Gastrocnemius medialis (tissue), 4 donors: ENCODE measurements around the gene ACP7. TPM values are rescaled to one million over a fixed set of nuclear protein-coding genes. Genes with fewer than 3 reads are reported as not detected.

Experiments used
- ATAC-seq, 2 donors: fragments of 150-250 bp; one replicate each; pipeline ENCODE4 v1.9.1; 2016
- DNase-seq, 2 donors: peaks; one replicate each; pipeline ENCODE4 v3.0.0-alpha.2; 2019
- H3K27ac ChIP-seq, 4 donors: fragments of 200-600 bp; sonication (generic); 1 replicate in 1 of 4; 2 replicates in 3 of 4; pipeline ENCODE4 v1.5.1; 2016 to 2018; ENCODE audit warnings: mild to moderate bottlenecking in 2 of 4, moderate library complexity in 1 of 4
- H3K27me3 ChIP-seq, 3 donors: fragments of 200-600 bp; sonication (generic) in 2 of 3; 1 replicate in 1 of 3; 2 replicates in 2 of 3; pipeline versions ENCODE4 v1.5.1 to v1.6.0; 2016 to 2019; ENCODE audit warnings: mild to moderate bottlenecking in 1 of 3, moderate library complexity in 1 of 3
- H3K36me3 ChIP-seq, 2 donors: fragments of 200-600 bp; sonication (generic) in 1 of 2; one replicate each; pipeline ENCODE4 v1.5.1; 2017 to 2018
- H3K4me1 ChIP-seq, 2 donors: fragments of 200-600 bp; sonication (generic) in 1 of 2; one replicate each; pipeline ENCODE4 v1.5.1; 2016 to 2017; ENCODE audit warnings: mild to moderate bottlenecking in 2 of 2
- H3K4me3 ChIP-seq, 4 donors: fragments of 200-600 bp; sonication (generic) in 3 of 4; 1 replicate in 1 of 4; 2 replicates in 3 of 4; pipeline ENCODE4 v1.5.1; 2016 to 2019; ENCODE audit warnings: mild to moderate bottlenecking in 2 of 4
- H3K9me3 ChIP-seq, 3 donors: fragments of 200-600 bp; sonication (generic) in 2 of 3; 1 replicate in 1 of 3; 2 replicates in 2 of 3; pipeline ENCODE4 v1.5.1; 2016 to 2019
- CTCF ChIP-seq, 5 experiments: fragments of 450-650 bp in 3 of 5; fragments of 200-600 bp in 2 of 5; sonication (generic) in 2 of 5; IDR thresholded peaks in 4 of 5; conservative IDR thresholded peaks in 1 of 5; 1 replicate in 4 of 5; 2 replicates in 1 of 5; pipeline ENCODE4 v1.5.1; 2016 to 2019; ENCODE audit warnings: antibody characterized with exemption in 5 of 5, mild to moderate bottlenecking in 3 of 5, moderate library complexity in 3 of 5
- POLR2A ChIP-seq, 2 donors: fragments of 450-650 bp; IDR thresholded peaks; one replicate each; pipeline ENCODE4 v1.6.1; 2017; ENCODE audit warnings: antibody characterized with exemption in 2 of 2, mild to moderate bottlenecking in 2 of 2, moderate library complexity in 2 of 2
- in situ Hi-C, 4 donors: fragments of 200-750 bp; cut with MboI; loops; one replicate each; pipeline versions ENCODE4 v1.15.0 to v1.8.0; 2017; ENCODE audit warnings: low sequenced_read_pairs in 4 of 4
- intact Hi-C: fragments of 100-400 bp; cut with DNase I; formaldehyde crosslinking; loops from one replicate; pipeline ENCODE4 v1.15.1; 2023; ENCODE audit warnings: low total_unique reads
- total RNA-seq, 4 donors: library from RNA; depleted of rRNA; stranded (reverse); fragments of >200 nt; gene quantifications; one replicate each; pipeline versions ENCODE4 v1.1.0 to v1.2.3, GENCODE V29; 2016

ACP7 gene
- total RNA-seq, 4 donors from 2014 or later = not detected

GRCh38 chr19:39146091-39146490, 61.9 kb downstream of the ACP7 start:
- Histone ChIP-seq H3K4me1 (peaks cover 0 to 5% of the 10 kb centered on the region in 2 donors), H3K9me3 (no peaks in the 10 kb centered on the region), H3K27ac (no peak overlapping the region), H3K4me3 (no peak overlapping the region), H3K27me3 (no peaks in the 10 kb centered on the region), H3K36me3 (no peaks in the 10 kb centered on the region)
- ATAC-seq = no peak
- intact Hi-C loops = no loop called here
- no peak for TF ChIP-seq POLR2A (IDR thresholded peaks at IDR 0.05)
- no peak for TF ChIP-seq CTCF (IDR thresholded peaks at IDR 0.05 in 4 of 5, conservative IDR thresholded peaks at IDR 0.05 in 1 of 5)
- in situ Hi-C loops = no loop called here
- no peak for DNase-seq

GRCh38 chr19:39146686-39147450, 62.7 kb downstream of the ACP7 start:
- intact Hi-C loops (no loop called here), in situ Hi-C loops (no loop called here)
- Histone ChIP-seq H3K36me3 (no peaks in the 10 kb centered on the region), H3K27ac (no peak overlapping the region), H3K4me3 (no peak overlapping the region), H3K9me3 (no peaks in the 10 kb centered on the region), H3K27me3 (no peaks in the 10 kb centered on the region), H3K4me1 (peaks cover 0 to 5% of the 10 kb centered on the region in 2 donors)
- TF ChIP-seq CTCF (IDR thresholded peaks at IDR 0.05 in 4 of 5, conservative IDR thresholded peaks at IDR 0.05 in 1 of 5) = no peak
- TF ChIP-seq POLR2A (IDR thresholded peaks at IDR 0.05) = no peak
- ATAC-seq = no peak
- DNase-seq = no peak

- in situ Hi-C loops = no loop called here
- no peaks in the 10 kb centered on the region for H3K27me3 ChIP-seq
- no peaks in the 10 kb centered on the region for H3K9me3 ChIP-seq
- H3K4me1 ChIP-seq = peaks cover 0 to 5% of the 10 kb centered on the region in 2 donors
- H3K36me3 ChIP-seq = no peaks in the 10 kb centered on the region
- no peak for TF ChIP-seq POLR2A (IDR thresholded peaks at IDR 0.05)
- TF ChIP-seq CTCF (IDR thresholded peaks at IDR 0.05 in 4 of 5, conservative IDR thresholded peaks at IDR 0.05 in 1 of 5) = no peak
- no peak overlapping the region for H3K4me3 ChIP-seq
- DNase-seq (no peak), ATAC-seq (no peak)
- no peak overlapping the region for H3K27ac ChIP-seq
- intact Hi-C loops = no loop called here
Observed at GRCh38 chr19:39147480-39147879, 63.3 kb downstream of the ACP7 start.

GRCh38 chr19:39148939-39149529, 64.9 kb downstream of the ACP7 start:
- Histone ChIP-seq H3K27me3 (no peaks in the 10 kb centered on the region), H3K27ac (no peak overlapping the region), H3K9me3 (no peaks in the 10 kb centered on the region), H3K4me1 (peaks cover 0 to 5% of the 10 kb centered on the region in 2 donors), H3K4me3 (no peak overlapping the region), H3K36me3 (no peaks in the 10 kb centered on the region)
- in situ Hi-C loops (no loop called here), intact Hi-C loops (no loop called here)
- DNase-seq = no peak
- no peak for ATAC-seq
- no peak for TF ChIP-seq CTCF (IDR thresholded peaks at IDR 0.05 in 4 of 5, conservative IDR thresholded peaks at IDR 0.05 in 1 of 5)
- no peak for TF ChIP-seq POLR2A (IDR thresholded peaks at IDR 0.05)
